ENCODE data around the gene NECAB2. TPM values are rescaled to one million over a fixed set of nuclear protein-coding genes. Genes with fewer than 3 reads are reported as not detected.

The NECAB2 gene
- total and polyA plus RNA-seq, 2 donors: 0.20 to 1.0 TPM

DNA sequence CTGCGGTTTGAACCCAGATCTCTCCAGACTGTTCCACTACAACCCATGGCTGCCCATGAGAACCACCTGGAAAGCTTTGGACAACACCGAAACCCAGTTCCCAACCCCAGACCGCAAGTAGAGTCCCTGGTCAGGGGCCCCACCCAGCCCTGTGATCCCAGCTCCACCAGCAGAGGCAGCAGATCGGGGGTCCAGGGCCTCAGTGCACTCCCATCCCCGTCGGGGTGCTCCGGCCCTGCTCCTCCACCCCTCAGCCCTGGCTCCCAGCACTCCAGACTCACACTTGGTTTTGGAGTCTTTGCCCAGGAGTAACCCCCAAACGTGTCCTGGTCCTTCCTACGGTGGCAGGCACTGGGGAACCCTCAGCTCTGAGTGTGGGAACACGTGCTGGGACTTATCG is 35.7 kb upstream of the NECAB2 start:
- no peak overlapping the region for H3K27ac ChIP-seq (ENCODE audit: low read depth)
- no peak overlapping the region for H3K4me3 ChIP-seq (ENCODE audit: low read depth, low read length)
- WGBS: 92% methylated on average over 11 of the region's 11 CpGs
- no peak for DNase-seq (ENCODE audit: extremely low spot score)
- no peaks in the 10 kb centered on the region for H3K4me1 ChIP-seq (ENCODE audit: insufficient read depth)
- no peaks in the 10 kb centered on the region for H3K36me3 ChIP-seq (ENCODE audit: insufficient read depth)

DNA sequence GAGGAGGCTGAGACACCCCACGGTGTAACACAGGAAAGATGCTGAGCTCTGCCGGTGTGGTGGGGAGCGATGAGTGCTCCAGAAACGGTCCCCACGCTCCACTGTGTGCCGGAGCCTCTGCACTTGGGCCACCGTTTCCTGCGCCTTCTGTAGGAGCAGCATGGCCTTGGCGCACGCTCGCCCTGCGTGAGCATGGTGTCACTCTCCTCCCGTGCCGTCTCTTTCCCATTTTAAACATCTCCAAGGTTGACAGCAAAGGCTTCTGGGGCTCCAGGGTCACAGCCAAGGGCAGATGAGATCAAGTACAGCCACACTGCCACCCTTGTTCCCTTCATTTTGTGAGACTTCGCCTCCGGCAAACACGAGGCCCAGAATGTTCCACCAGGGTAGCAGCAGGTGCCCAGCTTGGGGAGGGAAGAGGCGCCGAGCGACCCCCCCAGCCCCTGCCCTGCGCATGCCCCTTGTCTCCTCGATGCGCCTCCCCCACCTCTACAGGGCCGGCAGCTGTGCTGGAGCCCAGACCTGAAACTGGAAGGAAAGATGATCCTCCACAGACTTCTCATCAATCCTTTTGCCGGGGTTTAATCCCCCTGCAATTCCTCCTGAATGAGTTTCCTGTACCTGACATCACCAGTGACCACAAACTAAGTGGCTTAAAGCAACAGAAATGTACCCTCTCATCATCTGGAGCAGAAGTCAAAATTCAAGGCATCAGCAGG is 34.9 kb upstream of the NECAB2 start:
- Histone ChIP-seq H3K4me3 (ENCODE audit: low read depth, low read length) (no peak overlapping the region), H3K36me3 (ENCODE audit: insufficient read depth) (no peaks in the 10 kb centered on the region), H3K27ac (ENCODE audit: low read depth) (no peak overlapping the region), H3K4me1 (ENCODE audit: insufficient read depth) (no peaks in the 10 kb centered on the region)
- WGBS: 80% methylated on average over 25 of the region's 25 CpGs
- no peak for DNase-seq (ENCODE audit: extremely low spot score)

DNA sequence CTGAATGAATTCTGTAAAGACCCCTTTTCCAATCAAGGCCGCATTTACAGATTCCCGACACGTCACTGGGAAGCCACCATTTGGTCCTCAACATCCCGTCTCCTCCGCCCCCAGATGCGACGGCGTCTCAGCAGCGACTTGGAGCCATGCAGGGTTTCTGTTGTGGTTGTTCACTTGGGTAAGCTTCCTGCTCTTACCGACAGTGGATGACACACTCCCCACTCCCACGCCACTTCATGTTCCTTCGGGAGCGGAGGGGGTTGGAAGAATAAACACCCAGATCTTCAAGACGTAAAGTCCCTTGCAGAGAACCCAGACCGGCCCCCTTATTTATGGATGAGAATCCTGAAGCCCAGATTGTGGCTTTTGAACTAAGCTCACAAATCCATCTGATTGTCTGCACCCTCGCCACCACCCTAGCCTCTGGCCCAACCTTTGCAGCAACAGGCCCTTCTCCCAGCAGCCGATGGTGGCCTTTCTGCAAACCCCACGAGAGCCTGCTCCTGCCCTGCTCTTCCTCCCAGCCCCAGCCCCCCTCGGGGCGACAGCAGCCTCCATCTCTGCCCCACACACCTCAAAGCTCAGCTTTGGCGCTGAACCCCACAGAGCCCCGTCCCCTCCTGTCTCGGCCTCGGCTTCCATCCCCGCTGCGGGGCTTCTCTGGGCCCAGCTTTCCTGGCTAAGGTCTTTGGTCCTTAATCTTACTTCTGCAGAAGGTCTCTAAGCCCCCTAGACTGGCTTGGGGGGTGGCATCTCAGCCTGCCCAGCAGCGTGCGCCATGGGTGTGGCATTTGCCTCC is 34.0 kb upstream of the NECAB2 start:
- DNase-seq (ENCODE audit: extremely low spot score): no peak
- H3K36me3 ChIP-seq (ENCODE audit: insufficient read depth): no peaks in the 10 kb centered on the region
- H3K4me1 ChIP-seq (ENCODE audit: insufficient read depth): no peaks in the 10 kb centered on the region
- H3K4me3 ChIP-seq (ENCODE audit: low read depth, low read length): no peak overlapping the region
- H3K27ac ChIP-seq (ENCODE audit: low read depth): no peak overlapping the region
- 74% methylated on average over 28 of the region's 28 CpGs for WGBS

DNA sequence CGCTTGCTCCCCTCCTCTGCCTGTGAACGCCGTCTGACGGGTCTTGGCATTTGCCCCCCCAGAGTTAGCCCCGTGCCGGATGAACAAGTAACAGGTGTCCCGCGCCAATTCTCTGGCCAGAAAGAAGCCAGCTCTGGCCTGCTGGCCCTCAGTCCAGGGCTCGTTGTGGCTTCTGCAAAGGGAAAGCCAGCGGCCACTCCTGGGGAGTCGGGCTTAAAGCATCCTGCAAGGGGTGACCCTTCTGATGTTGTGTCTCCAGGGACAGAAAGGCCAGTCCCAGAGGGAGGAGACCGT is 33.4 kb upstream of the NECAB2 start:
- H3K4me3 ChIP-seq (ENCODE audit: low read depth, low read length): no peak overlapping the region
- WGBS: 67% methylated on average over 12 of the region's 12 CpGs
- no peaks in the 10 kb centered on the region for H3K4me1 ChIP-seq (ENCODE audit: insufficient read depth)
- H3K27ac ChIP-seq (ENCODE audit: low read depth): no peak overlapping the region
- no peaks in the 10 kb centered on the region for H3K36me3 ChIP-seq (ENCODE audit: insufficient read depth)
- DNase-seq (ENCODE audit: extremely low spot score): no peak

DNA sequence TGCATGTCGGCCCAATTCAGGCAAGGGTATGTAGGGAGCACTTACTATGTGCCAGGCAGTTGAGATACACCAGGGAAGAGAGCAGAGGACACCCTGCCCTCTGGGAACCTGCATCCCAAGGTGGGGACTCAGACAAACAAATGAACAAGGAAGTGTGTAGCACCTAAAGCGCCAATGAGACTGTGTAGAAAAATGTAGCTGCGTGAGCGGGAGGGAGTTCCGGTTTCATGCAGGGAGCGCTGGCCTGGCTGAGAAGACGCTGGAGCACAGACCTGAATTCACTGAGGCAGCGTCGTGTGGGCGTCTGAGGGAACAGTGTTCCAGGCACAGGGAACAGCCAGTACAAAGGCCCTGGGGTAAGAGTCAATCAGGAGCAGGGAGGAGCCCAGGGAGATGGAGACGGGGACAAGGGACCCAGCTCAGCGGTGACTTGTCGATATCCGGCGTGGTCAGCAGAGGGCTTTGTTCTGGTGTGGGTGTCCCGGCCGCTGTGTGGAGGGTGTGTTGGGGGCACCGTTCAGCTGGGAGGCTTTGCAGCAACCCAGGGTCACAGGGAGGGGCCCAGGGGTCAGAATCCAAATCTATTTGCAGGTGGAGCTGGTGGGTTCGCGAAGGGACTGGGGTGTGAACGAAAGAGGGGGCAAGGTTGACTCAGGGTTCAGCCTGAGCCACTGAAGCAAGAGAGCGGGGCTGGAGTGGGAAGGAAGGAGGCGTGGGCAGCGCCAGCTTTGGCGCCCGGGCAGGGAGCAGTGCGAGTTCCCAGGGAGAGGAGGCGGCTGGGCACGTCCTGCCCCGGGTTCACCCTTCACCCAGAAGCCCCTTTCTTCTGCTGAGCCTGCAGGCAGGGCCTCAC is 32.8 kb upstream of the NECAB2 start:
- WGBS: 87% methylated on average over 30 of the region's 30 CpGs
- Histone ChIP-seq H3K27ac (ENCODE audit: low read depth) (no peak overlapping the region), H3K4me1 (ENCODE audit: insufficient read depth) (no peaks in the 10 kb centered on the region), H3K36me3 (ENCODE audit: insufficient read depth) (no peaks in the 10 kb centered on the region), H3K4me3 (ENCODE audit: low read depth, low read length) (no peak overlapping the region)
- no peak for DNase-seq (ENCODE audit: extremely low spot score)

DNA sequence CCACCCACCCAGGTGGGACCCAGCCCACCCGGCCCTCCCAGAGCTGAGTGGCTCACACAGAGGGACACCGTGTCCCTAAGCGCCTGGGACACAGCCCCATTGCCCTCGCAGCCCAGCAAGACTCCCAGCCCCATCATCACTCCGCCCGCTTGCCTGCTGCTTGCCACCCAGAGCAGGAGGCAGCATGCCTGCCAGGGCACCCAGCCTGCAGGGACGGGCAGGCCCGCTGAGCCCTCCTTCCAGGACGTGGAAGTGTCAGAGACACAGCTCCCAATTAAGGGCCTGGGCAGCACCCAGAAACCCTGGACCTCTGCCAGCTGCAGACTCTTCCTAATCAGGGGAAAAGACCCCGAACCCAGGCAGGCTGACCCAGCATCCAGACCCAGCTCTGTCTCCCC is 32.2 kb upstream of the NECAB2 start:
- Histone ChIP-seq H3K27ac (ENCODE audit: low read depth) (no peak overlapping the region), H3K4me1 (ENCODE audit: insufficient read depth) (no peaks in the 10 kb centered on the region), H3K4me3 (ENCODE audit: low read depth, low read length) (no peak overlapping the region), H3K36me3 (ENCODE audit: insufficient read depth) (no peaks in the 10 kb centered on the region)
- WGBS: 79% methylated on average over 10 of the region's 10 CpGs
- no peak for DNase-seq (ENCODE audit: extremely low spot score)

DNA sequence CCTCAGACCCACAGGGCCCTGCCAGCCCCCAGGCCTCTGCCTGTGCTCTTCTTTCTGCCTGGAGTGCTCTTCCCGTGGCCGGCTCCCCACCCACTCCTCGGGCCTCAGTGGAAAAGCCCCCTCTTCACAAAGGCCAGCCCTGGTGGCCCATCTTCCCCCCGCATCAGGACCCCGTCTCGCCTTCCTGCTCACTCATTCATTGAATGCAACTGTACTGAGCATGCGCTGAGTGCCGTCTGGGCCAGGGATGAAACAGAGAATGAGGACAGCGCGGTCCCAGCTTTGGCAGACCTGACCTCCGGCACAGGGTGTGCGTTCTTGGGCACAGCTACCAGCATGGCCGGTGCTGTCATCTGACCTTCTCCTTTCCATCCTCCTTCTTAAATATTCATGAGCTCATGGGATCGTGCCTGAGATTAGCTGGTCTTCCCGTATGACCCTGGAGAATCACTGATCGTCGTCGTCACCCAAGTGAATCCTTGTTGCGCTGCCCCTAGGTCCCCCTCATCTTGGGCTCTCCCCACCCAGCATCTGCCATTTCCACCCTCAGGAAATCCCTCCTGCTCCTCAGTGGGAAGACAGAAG is 31.4 kb upstream of the NECAB2 start:
- 88% methylated on average over 19 of the region's 19 CpGs for WGBS
- no peak overlapping the region for H3K27ac ChIP-seq (ENCODE audit: low read depth)
- no peak overlapping the region for H3K4me3 ChIP-seq (ENCODE audit: low read depth, low read length)
- no peaks in the 10 kb centered on the region for H3K4me1 ChIP-seq (ENCODE audit: insufficient read depth)
- DNase-seq (ENCODE audit: extremely low spot score): no peak
- H3K36me3 ChIP-seq (ENCODE audit: insufficient read depth): no peaks in the 10 kb centered on the region

DNA sequence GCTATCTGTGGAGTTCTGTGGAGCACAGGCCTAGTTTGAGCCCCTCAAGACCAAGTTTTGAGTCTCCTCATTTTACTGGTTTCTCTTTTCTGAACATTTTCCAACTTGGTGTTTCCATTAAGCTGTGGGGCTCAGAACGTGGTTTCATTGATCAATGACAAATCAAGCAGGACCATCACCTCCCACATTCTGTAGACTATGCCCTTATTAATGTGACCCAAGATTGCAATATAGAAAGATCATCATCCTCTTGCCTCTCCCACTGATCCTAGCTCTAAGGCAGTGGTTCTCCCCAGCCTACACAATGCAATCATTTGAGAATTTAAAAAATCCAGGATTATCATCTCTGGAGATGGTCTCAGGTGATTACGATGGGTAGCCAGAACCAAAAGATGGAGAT is 30.8 kb upstream of the NECAB2 start:
- no peaks in the 10 kb centered on the region for H3K4me1 ChIP-seq (ENCODE audit: insufficient read depth)
- no peak overlapping the region for H3K4me3 ChIP-seq (ENCODE audit: low read depth, low read length)
- no peak overlapping the region for H3K27ac ChIP-seq (ENCODE audit: low read depth)
- no peak for DNase-seq (ENCODE audit: extremely low spot score)
- WGBS: 92% methylated on average over 2 of the region's 2 CpGs
- H3K36me3 ChIP-seq (ENCODE audit: insufficient read depth): no peaks in the 10 kb centered on the region

DNA sequence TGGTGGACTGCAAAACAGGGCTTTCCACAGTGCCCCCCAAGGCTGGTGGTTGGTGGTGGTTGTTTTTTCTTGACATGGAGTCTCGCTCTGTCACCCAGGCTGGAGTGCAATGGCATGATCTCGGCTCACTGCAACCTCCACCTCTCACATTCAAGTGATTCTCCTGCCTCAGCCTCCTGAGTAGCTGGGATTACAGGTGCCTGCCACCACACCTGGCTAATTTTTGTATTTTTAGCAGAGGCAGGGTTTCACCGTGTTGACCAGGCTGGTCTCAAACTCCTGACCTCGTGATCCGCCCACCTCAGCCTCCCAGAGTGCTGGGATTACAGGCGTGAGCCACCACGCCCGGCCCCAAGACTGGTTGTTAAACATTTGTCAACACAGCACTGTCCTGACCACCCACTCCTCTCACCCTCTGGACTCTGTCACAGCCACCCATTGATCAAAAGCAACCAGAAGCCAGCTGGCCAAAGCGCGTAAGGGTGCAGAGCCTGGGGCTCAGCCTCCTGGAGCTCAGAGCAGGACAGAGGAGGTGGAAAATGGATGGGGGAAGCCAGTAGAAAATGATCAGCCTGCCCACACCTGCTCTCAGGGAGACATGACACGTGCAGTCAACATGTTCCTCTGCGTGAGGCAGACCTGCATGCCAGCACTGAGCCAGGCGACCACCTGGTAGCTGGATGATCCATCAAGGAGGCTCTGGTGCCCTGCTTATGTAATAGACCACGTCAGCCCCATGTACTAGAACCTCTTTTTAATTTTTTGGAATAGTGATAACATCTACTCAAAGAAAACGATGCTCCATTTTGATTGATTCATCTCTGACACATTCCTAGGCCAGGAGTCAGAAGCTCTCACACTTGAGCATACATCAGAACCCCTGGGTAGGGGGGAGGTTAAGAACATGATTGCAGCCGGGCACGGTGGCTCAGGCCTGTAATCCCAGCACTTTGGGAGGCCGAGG is 29.8 kb upstream of the NECAB2 start:
- Histone ChIP-seq H3K4me3 (ENCODE audit: low read depth, low read length) (no peak overlapping the region), H3K4me1 (ENCODE audit: insufficient read depth) (no peaks in the 10 kb centered on the region), H3K36me3 (ENCODE audit: insufficient read depth) (no peaks in the 10 kb centered on the region), H3K27ac (ENCODE audit: low read depth) (no peak overlapping the region)
- 92% methylated on average over 18 of the region's 18 CpGs for WGBS
- DNase-seq (ENCODE audit: extremely low spot score): no peak

DNA sequence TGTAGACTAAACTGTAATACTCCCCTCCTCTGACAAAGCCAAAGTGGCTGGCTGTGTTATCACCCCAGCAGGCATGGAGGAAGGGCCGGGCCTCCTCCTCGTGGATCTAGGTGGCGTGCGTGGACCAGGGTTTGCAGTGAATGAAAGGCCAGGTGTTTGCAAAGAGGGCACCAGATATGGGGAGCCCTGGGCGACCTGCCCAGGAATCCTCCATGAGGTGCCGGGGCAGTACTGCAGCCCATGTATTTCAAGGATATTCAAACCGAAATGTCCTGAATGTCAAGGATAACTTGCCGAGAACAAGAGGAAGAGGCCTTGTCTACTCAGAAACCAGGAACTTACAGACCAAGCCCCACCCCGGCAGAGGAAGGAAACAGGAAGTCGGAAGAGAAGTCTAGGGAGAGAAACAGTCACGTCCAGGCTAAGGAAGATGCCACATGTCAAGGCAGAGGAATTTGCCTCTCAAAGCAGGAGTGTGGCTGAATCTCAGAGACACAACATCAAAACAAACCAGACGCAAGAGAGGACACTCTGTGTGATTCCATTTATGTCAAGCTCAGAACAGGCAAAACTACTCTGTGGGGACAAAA is 28.7 kb upstream of the NECAB2 start:
- 78% methylated on average over 12 of the region's 12 CpGs for WGBS
- H3K36me3 ChIP-seq (ENCODE audit: insufficient read depth): no peaks in the 10 kb centered on the region

DNA sequence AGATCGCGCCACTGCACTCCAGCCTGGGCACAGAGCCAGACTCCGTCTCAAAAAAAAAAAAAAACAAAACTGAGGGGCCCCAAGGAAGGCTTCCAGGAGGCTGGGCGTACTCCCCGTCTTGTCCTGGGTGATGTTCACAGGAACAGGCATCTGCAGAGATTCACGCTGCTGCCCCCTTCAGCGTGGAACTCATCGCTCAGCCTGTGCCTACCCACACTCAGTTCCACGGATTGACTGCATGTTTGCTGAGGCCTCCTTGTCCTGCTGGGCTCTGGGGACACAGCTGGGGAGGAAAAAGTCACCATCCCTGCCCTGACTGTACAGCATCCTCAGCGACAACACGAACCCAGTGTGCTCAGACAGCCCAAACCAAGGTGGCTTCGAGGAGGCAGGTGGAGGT is 27.9 kb upstream of the NECAB2 start:
- 66% methylated on average over 12 of the region's 12 CpGs for WGBS
- Histone ChIP-seq H3K4me1 (ENCODE audit: insufficient read depth) (no peaks in the 10 kb centered on the region), H3K4me3 (ENCODE audit: low read depth, low read length) (no peak overlapping the region), H3K27ac (ENCODE audit: low read depth) (no peak overlapping the region), H3K36me3 (ENCODE audit: insufficient read depth) (no peaks in the 10 kb centered on the region)
- no peak for DNase-seq (ENCODE audit: extremely low spot score)

More for the DNA sequence above, 28.7 kb upstream of the NECAB2 start:
- DNase-seq (ENCODE audit: extremely low spot score): no peak
- H3K4me3 ChIP-seq (ENCODE audit: low read depth, low read length): no peak overlapping the region
- no peaks in the 10 kb centered on the region for H3K4me1 ChIP-seq (ENCODE audit: insufficient read depth)
- no peak overlapping the region for H3K27ac ChIP-seq (ENCODE audit: low read depth)

DNA sequence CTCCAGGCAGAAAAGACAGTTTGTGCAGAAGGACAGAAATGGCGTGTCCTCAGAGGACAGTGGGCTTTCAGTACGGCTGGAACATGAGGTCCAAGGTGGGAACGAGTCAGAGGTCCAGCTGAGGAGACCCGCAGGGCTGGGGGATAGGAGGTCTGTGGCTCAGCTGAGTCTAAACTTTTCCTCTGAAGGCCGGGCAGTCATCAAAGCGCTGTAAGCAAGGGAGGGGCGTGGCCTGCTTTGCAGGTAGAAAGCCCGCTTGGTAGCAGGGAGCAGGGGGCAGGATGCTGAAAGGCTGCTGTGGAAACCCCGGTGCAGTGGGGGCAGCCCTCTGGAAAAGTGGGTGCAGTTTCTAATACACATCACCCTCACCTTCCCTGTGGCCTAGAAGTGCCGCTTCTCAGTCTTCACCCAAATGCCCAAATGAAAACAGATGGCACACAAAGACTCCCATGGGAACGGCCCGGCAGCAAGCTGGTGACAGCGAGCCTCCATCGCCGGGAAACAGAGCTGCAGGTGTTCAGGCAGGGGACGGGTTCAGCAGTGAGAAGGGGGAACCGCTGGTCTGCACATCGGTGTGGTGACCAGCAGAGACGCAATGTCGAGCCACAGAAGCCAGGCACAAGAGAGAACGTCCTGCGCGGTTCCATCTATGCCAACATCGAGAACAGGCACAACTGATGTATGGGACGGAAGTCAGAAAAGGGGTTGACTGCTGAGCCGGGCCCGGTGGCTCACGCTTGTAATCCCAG is 27.2 kb upstream of the NECAB2 start:
- Histone ChIP-seq H3K4me3 (ENCODE audit: low read depth, low read length) (no peak overlapping the region), H3K27ac (ENCODE audit: low read depth) (no peak overlapping the region), H3K36me3 (ENCODE audit: insufficient read depth) (no peaks in the 10 kb centered on the region), H3K4me1 (ENCODE audit: insufficient read depth) (no peaks in the 10 kb centered on the region)
- WGBS: 74% methylated on average over 28 of the region's 28 CpGs
- DNase-seq (ENCODE audit: extremely low spot score): no peak
